GM12878 (cell line): Measurements from ENCODE around the gene SCD5. TPM values are rescaled to one million over a fixed set of nuclear protein-coding genes. Genes with fewer than 3 reads are reported as not detected.

Experiments used
- CBX3 ChIP-seq: fragments of 200-600 bp; sonication (generic); IDR thresholded peaks from 2 replicates; pipeline ENCODE4 v1.6.1; 2016; ENCODE audit warnings: low read depth, borderline replicate concordance
- EED ChIP-seq: sonication (generic); IDR thresholded peaks from 2 replicates; pipeline ENCODE4 v1.6.1; 2016; ENCODE audit warnings: antibody characterized with exemption, low read depth
- EZH2 ChIP-seq: IDR thresholded peaks from 2 replicates; pipeline ENCODE4 v1.6.1; 2012; ENCODE audit warnings: low read depth, mild to moderate bottlenecking, control low read depth, inconsistent platforms, low read length, borderline replicate concordance; ENCODE audit not compliant: control insufficient read depth
- FOXK2 ChIP-seq: fragments of 450-650 bp; IDR thresholded peaks from 2 replicates; pipeline ENCODE4 v1.6.1; 2017; ENCODE audit warnings: mild to moderate bottlenecking, moderate library complexity
- GABPA ChIP-seq: IDR thresholded peaks from 2 replicates; pipeline ENCODE4 v1.6.1; 2014; ENCODE audit warnings: antibody characterized with exemption, low read depth, mild to moderate bottlenecking, inconsistent platforms
- GATAD2B ChIP-seq: fragments of 450-650 bp; conservative IDR thresholded peaks from 2 replicates; pipeline ENCODE4 v1.6.1; 2017; ENCODE audit warnings: low read depth, mild to moderate bottlenecking, moderate library complexity
- MEF2B ChIP-seq: fragments of 450-650 bp; IDR thresholded peaks from 2 replicates; pipeline ENCODE4 v1.6.1; 2018; ENCODE audit warnings: mild to moderate bottlenecking, moderate library complexity; ENCODE audit not compliant: partially characterized antibody, poor library complexity, severe bottlenecking
- MYC ChIP-seq: IDR thresholded peaks from 2 replicates; pipeline ENCODE4 v1.6.1; 2011; ENCODE audit warnings: mild to moderate bottlenecking, low read length, moderate library complexity, inconsistent platforms; ENCODE audit not compliant: insufficient read depth, insufficient replicate concordance, insufficient read length, severe bottlenecking
- NR2F1 ChIP-seq: fragments of 450-650 bp; conservative IDR thresholded peaks from 2 replicates; pipeline ENCODE4 v1.6.1; 2017; ENCODE audit warnings: mild to moderate bottlenecking
- TBL1XR1 ChIP-seq: IDR thresholded peaks from 2 replicates; pipeline ENCODE4 v1.6.1; 2012; ENCODE audit warnings: low read depth, low read length, improper control_type of control experiment
- TCF3 ChIP-seq: IDR thresholded peaks from 2 replicates; pipeline ENCODE4 v1.6.1; 2012; ENCODE audit warnings: low read depth, mild to moderate bottlenecking, low read length, borderline replicate concordance; ENCODE audit not compliant: insufficient read depth
- ZNF622 ChIP-seq: fragments of 450-650 bp; IDR thresholded peaks from 2 replicates; pipeline ENCODE4 v1.6.1; 2017; ENCODE audit warnings: mild to moderate bottlenecking, inconsistent platforms
- polyA plus RNA-seq, 11 experiments: library from polyadenylated mRNA; depleted of rRNA in 4 of 11; unstranded in 6 of 11; stranded (reverse) in 5 of 11; fragments of >200 nt; fragmentation: Nextera tagmentation in 4 of 11; fragmentation: Illumina TruSeq in 1 of 11; extraction: Ambion mirVana in 4 of 11; extraction: Trizol in 1 of 11; gene quantifications; 1 replicate in 1 of 11; 2 replicates in 10 of 11; pipeline versions ENCODE4 v1.2.1 to v1.2.3, GENCODE V29; 2011 to 2016; ENCODE audit warnings: inconsistent platforms in 2 of 11, missing spikeins in 2 of 11, low read depth in 1 of 11
- total RNA-seq, 4 experiments: library from RNA; depleted of rRNA in 3 of 4; stranded (reverse); fragments of >200 nt in 3 of 4; fragmentation: Illumina TruSeq in 1 of 4; extraction: Trizol in 1 of 4; gene quantifications; 2 replicates each; pipeline versions ENCODE4 v1.2.1 to v1.2.3, GENCODE V29; 2013 to 2021
- TF ChIP-seq, protein P1 (sequence below): IDR thresholded peaks from 2 replicates; pipeline ENCODE4 v1.6.1; 2011; ENCODE audit warnings: low read depth, low read length, improper control_type of control experiment, borderline replicate concordance
- TF ChIP-seq, protein P2 (sequence below): fragments of 450-650 bp; IDR thresholded peaks from 2 replicates; pipeline ENCODE4 v1.6.1; 2017; ENCODE audit warnings: antibody characterized with exemption, mild to moderate bottlenecking, moderate library complexity

SCD5 gene
- total and polyA plus RNA-seq, 10 of the 15 experiments (the other 5 are each of a cell fraction or from before 2014, with no cell fraction given) = 2.4 to 15.0 (median 4.2) TPM

GRCh38 chr4:82591592-82591991 is 207.0 kb downstream of the SCD5 start (continued):
- no peak for TF ChIP-seq EED
- TF ChIP-seq CBX3 = no peak
- no peak for TF ChIP-seq ZNF622
- no peak for TF ChIP-seq MYC
- no peak for TF ChIP-seq GABPA
- TF ChIP-seq NR2F1 = no peak
- TF ChIP-seq TCF3 = no peak
- TF ChIP-seq, protein P1, sequence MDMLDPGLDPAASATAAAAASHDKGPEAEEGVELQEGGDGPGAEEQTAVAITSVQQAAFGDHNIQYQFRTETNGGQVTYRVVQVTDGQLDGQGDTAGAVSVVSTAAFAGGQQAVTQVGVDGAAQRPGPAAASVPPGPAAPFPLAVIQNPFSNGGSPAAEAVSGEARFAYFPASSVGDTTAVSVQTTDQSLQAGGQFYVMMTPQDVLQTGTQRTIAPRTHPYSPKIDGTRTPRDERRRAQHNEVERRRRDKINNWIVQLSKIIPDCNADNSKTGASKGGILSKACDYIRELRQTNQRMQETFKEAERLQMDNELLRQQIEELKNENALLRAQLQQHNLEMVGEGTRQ = no peak
- TF ChIP-seq, protein P2, sequence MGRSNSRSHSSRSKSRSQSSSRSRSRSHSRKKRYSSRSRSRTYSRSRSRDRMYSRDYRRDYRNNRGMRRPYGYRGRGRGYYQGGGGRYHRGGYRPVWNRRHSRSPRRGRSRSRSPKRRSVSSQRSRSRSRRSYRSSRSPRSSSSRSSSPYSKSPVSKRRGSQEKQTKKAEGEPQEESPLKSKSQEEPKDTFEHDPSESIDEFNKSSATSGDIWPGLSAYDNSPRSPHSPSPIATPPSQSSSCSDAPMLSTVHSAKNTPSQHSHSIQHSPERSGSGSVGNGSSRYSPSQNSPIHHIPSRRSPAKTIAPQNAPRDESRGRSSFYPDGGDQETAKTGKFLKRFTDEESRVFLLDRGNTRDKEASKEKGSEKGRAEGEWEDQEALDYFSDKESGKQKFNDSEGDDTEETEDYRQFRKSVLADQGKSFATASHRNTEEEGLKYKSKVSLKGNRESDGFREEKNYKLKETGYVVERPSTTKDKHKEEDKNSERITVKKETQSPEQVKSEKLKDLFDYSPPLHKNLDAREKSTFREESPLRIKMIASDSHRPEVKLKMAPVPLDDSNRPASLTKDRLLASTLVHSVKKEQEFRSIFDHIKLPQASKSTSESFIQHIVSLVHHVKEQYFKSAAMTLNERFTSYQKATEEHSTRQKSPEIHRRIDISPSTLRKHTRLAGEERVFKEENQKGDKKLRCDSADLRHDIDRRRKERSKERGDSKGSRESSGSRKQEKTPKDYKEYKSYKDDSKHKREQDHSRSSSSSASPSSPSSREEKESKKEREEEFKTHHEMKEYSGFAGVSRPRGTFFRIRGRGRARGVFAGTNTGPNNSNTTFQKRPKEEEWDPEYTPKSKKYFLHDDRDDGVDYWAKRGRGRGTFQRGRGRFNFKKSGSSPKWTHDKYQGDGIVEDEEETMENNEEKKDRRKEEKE = no peak
- TF ChIP-seq MEF2B = no peak
- no peak for TF ChIP-seq EZH2
- no peak for TF ChIP-seq GATAD2B
- TF ChIP-seq TBL1XR1 = no peak
- no peak for TF ChIP-seq FOXK2
- TF ChIP-seq, all 136 proteins: peak for 0
